Ovary (tissue), 9 donors: ENCODE results near the gene ATP8B2. TPM values are rescaled to one million over a fixed set of nuclear protein-coding genes. Genes with fewer than 3 reads are reported as not detected.

Experiments
- DNase-seq, 5 donors: peaks; one replicate each; pipeline ENCODE4 v3.0.0-alpha.2; 2019 to 2020
- H3K27ac ChIP-seq, 2 donors: fragments of 200-600 bp; one replicate each; pipeline versions ENCODE4 v1.5.1 to v1.8.0; 2019 to 2022
- H3K27me3 ChIP-seq: fragments of 200-600 bp; one replicate; pipeline ENCODE4 v1.8.0; 2022
- H3K36me3 ChIP-seq: fragments of 200-600 bp; sonication (generic); one replicate; pipeline ENCODE4 v1.5.1; 2019
- H3K4me1 ChIP-seq: one replicate; pipeline ENCODE4 v1.8.1; 2013; ENCODE audit warnings: mild to moderate bottlenecking, moderate library complexity; ENCODE audit not compliant: insufficient read depth
- H3K4me3 ChIP-seq: fragments of 200-600 bp; sonication (generic); one replicate; pipeline ENCODE4 v1.5.1; 2017
- H3K9me3 ChIP-seq, 2 donors: fragments of 200-600 bp in 1 of 2; sonication (generic) in 1 of 2; one replicate each; pipeline versions ENCODE4 v1.5.1 to v1.8.1; 2013 to 2019; ENCODE audit warnings: mild to moderate bottlenecking in 1 of 2, moderate library complexity in 1 of 2
- CTCF ChIP-seq, 3 donors: fragments of 450-650 bp in 2 of 3; fragments of 200-600 bp in 1 of 3; IDR thresholded peaks; one replicate each; pipeline versions ENCODE4 v1.5.1 to v1.8.0; 2016 to 2022; ENCODE audit warnings: antibody characterized with exemption in 3 of 3, mild to moderate bottlenecking in 1 of 3
- EP300 ChIP-seq: sonication (generic); formaldehyde crosslinking; IDR thresholded peaks from one replicate; pipeline ENCODE4 v1.6.1; 2017; ENCODE audit warnings: antibody characterized with exemption
- POLR2A ChIP-seq: fragments of 450-650 bp; IDR thresholded peaks from one replicate; pipeline ENCODE4 v1.6.1; 2017; ENCODE audit warnings: antibody characterized with exemption, mild to moderate bottlenecking, moderate library complexity
- WGBS, 3 donors: extraction: QIAGEN DNeasy Blood & Tissue Kit in 1 of 3; methylation state at CpG; one replicate each; pipeline versions ENCODE4 v1.1.5 to v1.1.7; 2013 to 2017; 5-methylcytosine and 5-hydroxymethylcytosine counted together
- intact Hi-C, 4 donors: fragments of 100-400 bp; cut with DNase I; formaldehyde crosslinking; loops; one replicate each; pipeline versions ENCODE4 v1.11.0 to v1.15.1; 2022 to 2023
- polyA plus RNA-seq, 2 donors: library from polyadenylated mRNA; stranded (reverse); fragments of 200-250 nt in 1 of 2; fragments of 350-450 nt in 1 of 2; fragmentation: Illumina TruSeq in 1 of 2; extraction: RNeasy Lipid Tissue Mini Kit (QIAGEN cat#74804) in 1 of 2; gene quantifications; one replicate each; pipeline ENCODE4 v1.2.3, GENCODE V29; 2013 to 2014
- total RNA-seq, 7 donors: library from RNA; depleted of rRNA in 2 of 7; stranded (reverse); fragments of >200 nt in 2 of 7; fragmentation: NEBNext Ultra II Directional in 3 of 7; extraction: Animal tissue kit (Norgen Biotek cat#: 25700) in 3 of 7; gene quantifications; one replicate each; pipeline versions ENCODE4 v1.1.0 to v1.2.4, GENCODE V29; 2016 to 2023
- donor health status: DM: no; HTN: no; CAD: no; lungs with moderate emphysema.
- donor health status: DM: no; HTN: no; CAD: no.
- donor health status: Bipolar disorder and iron deficiency.
- donor health status: DM: yes; HTN: yes; CAD: no.
- donor health status: DM: no; HTN: no; CAD: no.
- donor health status: DM: yes; HTN: yes; CAD: no.

ATP8B2 gene
- total and polyA plus RNA-seq, 9 donors, result 53.0 to 112 (median 83.4) TPM

GRCh38 chr1:154379301-154379700 is 54.0 kb downstream of the ATP8B2 start:
- no peak overlapping the region for H3K27ac ChIP-seq
- no peaks in the 10 kb centered on the region for H3K9me3 ChIP-seq
- no peaks in the 10 kb centered on the region for H3K27me3 ChIP-seq
- intact Hi-C loops, result no loop called here
- TF ChIP-seq CTCF (IDR thresholded peaks at IDR 0.05), result no peak
- no peak for TF ChIP-seq EP300
- no peak for TF ChIP-seq POLR2A
- no peak overlapping the region for H3K4me3 ChIP-seq
- no peak for DNase-seq
- no peaks in the 10 kb centered on the region for H3K36me3 ChIP-seq
- WGBS, 3 donors, result 77 to 92% (median 85%) methylated on average over 16 of the region's 16 CpGs
- no peaks in the 10 kb centered on the region for H3K4me1 ChIP-seq

- H3K27me3 ChIP-seq, result no peaks in the 10 kb centered on the region
- H3K4me3 ChIP-seq, result no peak overlapping the region
- no peaks in the 10 kb centered on the region for H3K4me1 ChIP-seq
- WGBS, 3 donors, result 76 to 79% (median 78%) methylated on average over 8 of the region's 8 CpGs
- intact Hi-C loops, result no loop called here
- no peaks in the 10 kb centered on the region for H3K9me3 ChIP-seq
- H3K27ac ChIP-seq, result no peak overlapping the region
- H3K36me3 ChIP-seq, result no peaks in the 10 kb centered on the region
- DNase-seq, result peak in 1 of 5 donors; percentile 1
- TF ChIP-seq EP300 (no peak), CTCF (IDR thresholded peaks at IDR 0.05) (no peak), POLR2A (no peak)
These were observed 59.5 kb downstream of the ATP8B2 start for GRCh38 chr1:154384650-154385489.

GRCh38 chr1:154386643-154387352 is 61.5 kb downstream of the ATP8B2 start:
- Histone ChIP-seq H3K4me3 (no peak overlapping the region), H3K4me1 (no peaks in the 10 kb centered on the region), H3K9me3 (no peaks in the 10 kb centered on the region), H3K27ac (no peak overlapping the region), H3K36me3 (no peaks in the 10 kb centered on the region), H3K27me3 (no peaks in the 10 kb centered on the region)
- TF ChIP-seq EP300 (no peak), POLR2A (no peak), CTCF (IDR thresholded peaks at IDR 0.05) (no peak)
- peak in 1 of 5 donors; percentile 17 for DNase-seq
- WGBS, 3 donors, result 73 to 79% (median 76%) methylated on average over 11 of the region's 11 CpGs
- intact Hi-C loops, result no loop called here

- H3K9me3 ChIP-seq, result no peaks in the 10 kb centered on the region
- H3K4me3 ChIP-seq, result no peak overlapping the region
- TF ChIP-seq CTCF (IDR thresholded peaks at IDR 0.05) (no peak), EP300 (no peak), POLR2A (no peak)
- H3K27ac ChIP-seq, result no peak overlapping the region
- no peaks in the 10 kb centered on the region for H3K36me3 ChIP-seq
- WGBS, 3 donors, result 74 to 76% (median 76%) methylated on average over 9 of the region's 9 CpGs
- H3K4me1 ChIP-seq, result no peaks in the 10 kb centered on the region
- H3K27me3 ChIP-seq, result no peaks in the 10 kb centered on the region
- DNase-seq, result peak in 1 of 5 donors; percentile 2
- intact Hi-C loops, result no loop called here
These were observed 65.9 kb downstream of the ATP8B2 start for GRCh38 chr1:154391086-154391770.
